CD4-positive, alpha-beta T cell treated with Interferon alpha-2 for 1 hour (primary cell): Measurements from ENCODE around the gene ERRFI1.

Source experiments
- DNase-seq, 2 donors: peaks; one replicate each; pipeline ENCODE4 v3.0.0-alpha.2; 2020 to 2022

The ERRFI1 gene

DNA sequence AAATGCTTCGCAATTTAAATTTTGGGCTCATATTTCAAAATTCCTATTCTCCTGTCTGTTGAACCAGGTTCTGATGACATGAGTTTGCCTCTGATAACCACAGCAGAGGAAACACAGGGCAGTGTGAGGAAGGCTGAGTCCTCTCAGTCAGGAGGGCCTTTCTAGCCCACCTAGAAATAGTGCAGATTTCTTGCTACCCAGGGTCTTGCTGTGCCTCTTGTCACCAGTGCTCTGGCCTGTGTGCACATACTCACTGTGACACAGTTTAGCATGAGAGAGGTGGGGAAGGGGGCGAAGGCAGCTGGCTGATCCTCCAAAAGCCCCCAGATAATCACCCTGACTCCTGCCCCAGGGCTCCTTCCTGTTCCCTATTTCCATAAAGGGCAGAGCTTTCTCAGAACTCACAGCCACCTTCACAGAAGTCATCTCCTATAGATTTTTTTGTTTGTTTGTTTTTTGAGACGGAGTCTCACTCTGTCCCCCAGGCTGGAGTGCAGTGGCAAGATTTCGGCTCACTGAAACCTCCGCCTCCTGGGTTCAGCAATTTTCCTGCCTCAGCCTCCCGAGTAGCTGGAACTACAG, 23.7 kb downstream of the ERRFI1 start:
- DNase-seq, result no peak

GRCh38 chr1:7995437-7995836, 30.7 kb downstream of the ERRFI1 start:
- DNase-seq, result no peak

GRCh38 chr1:7994827-7995226, 31.3 kb downstream of the ERRFI1 start:
- DNase-seq, result no peak

- no peak for DNase-seq
Measured at GRCh38 chr1:7993593-7994479, 32.3 kb downstream of the ERRFI1 start.

DNA sequence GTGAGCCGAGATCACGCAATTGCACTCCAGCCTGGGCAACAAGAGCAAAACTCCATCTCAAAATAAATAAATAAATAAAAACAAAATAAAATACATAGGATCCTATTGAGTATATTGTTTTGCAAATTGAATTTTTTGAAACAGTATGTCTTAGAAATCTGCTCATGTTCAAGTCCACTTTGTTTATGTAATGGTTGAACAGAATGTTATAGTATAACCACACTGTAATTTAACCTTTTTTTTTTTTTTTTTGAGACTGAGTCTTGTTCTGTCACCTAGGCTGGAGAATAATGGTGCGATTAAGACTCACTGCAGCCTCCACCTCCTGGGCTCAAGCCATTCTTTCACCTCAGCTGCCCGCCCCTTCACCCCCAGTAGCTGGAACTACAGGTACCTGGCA, 33.2 kb downstream of the ERRFI1 start:
- DNase-seq, result no peak

DNA sequence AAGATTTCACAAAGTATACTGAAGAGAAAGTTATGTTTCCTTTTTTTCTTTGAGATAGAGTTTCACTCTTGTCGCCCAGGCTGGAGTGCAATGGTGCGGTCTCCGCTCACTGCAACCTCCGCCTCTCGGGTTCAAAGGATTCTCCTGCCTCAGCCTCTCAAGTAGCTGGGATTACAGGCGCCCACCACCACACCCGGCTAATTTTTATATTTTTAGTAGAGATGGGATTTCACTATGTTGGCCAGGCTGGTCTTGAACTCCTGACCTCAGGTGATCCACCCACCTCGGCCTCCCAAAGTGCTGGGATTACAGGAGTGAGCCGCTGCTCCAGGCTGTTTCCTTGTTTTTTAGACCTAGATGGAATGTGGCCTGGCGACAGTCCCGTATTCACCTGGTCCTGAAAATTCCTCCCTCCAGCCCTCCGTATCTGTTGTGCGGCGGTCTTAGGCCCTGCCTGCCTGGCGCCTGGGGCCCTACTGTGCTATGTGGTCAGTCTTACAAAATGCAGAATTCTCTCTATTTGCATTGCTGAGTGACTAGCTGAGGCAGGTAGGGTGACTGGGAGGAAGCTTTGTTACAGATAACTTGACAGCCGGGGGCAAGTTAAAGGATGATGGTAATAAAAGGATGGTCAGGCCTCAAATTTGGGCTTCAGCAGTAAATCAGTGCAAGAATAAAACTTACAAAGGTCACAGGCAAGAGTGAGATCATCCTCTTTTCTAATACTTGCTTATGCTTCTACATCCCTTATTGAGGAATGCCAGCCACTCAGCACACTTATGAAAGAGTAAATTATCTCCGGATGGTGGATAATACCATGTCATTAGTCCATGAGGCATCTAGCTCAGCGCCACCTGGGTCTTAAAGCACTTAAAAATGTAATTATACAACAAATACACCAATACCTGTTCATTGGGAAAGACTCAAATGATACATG, 34.3 kb downstream of the ERRFI1 start:
- DNase-seq, result no peak

GRCh38 chr1:7989762-7990428, 36.2 kb downstream of the ERRFI1 start:
- DNase-seq, result no peak

DNA sequence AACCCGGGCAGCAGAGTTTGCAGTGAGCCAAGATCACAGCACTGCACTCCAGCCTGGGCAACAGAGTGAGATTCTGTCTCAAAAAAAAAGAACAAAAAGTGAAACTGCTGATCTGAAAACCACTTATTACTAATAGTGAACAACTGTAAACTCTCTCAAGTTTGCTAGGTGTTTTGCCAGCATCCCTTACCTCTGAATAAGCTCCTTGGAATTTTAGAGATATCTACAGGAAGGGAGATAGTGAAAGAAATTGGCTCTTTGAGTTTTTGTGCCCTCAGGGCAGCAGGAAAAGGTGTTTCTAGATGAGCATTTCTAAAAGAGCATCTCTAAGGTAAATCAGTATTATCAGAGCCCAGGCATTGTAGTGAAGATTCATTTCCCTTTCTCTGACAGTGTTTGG, 37.5 kb downstream of the ERRFI1 start:
- no peak for DNase-seq

DNA sequence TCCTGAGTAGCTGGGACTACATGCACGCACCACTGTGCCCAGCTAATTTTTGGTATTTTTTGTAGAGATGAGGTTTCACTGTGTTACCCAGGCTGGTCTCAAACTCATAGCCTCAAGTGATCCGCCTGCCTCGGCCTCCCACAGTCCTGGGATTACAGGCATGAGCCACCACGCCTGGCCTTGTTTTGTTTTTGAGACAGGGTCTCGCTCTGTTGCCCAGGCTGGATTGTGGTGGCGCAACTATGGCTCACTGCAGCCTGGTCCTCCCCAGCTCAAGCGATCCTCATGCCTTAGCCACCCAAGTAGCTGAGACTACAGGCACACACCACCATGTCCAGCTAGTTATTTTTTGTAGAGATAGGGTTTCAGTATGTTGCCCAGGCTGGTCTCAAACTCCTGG, 38.6 kb downstream of the ERRFI1 start:
- DNase-seq, result no peak

- no peak for DNase-seq
Measured at GRCh38 chr1:7985851-7986612, 40.1 kb downstream of the ERRFI1 start.

GRCh38 chr1:7984811-7985210, 41.3 kb downstream of the ERRFI1 start:
- DNase-seq, result no peak

DNA sequence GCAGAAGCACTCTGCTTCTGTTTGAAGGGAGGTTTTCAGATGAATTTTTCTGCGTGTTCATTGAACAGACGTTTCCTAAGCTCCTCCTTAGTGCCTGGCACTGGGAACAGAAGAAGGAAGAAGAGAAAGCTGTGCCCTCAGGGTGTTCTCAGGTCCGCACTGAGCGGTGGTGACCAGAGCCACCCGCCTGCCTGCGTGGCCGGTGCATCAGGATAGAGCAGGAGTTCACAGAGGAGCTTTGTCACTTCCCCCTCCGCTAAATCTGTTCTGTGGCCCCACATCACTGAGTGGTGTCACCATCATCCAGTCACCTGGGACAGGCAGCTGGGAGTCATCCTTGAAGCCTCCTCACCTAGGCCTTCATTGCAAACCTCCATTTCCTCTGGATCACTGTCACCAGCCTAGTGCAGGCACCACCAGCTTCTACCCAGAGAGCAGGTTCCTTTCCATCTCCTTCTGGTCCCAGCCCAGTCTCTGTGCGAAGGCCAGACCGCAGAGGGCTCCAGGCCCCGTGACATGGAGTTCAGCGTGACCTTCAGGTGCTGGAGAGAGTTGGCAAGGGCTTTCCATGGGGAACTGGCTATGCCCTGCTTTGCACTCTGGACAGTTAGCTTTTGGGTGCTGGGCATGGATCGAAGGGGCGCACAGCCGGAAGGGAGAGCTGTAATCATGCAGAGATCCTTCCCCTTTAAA, 42.9 kb downstream of the ERRFI1 start:
- no peak for DNase-seq

DNA sequence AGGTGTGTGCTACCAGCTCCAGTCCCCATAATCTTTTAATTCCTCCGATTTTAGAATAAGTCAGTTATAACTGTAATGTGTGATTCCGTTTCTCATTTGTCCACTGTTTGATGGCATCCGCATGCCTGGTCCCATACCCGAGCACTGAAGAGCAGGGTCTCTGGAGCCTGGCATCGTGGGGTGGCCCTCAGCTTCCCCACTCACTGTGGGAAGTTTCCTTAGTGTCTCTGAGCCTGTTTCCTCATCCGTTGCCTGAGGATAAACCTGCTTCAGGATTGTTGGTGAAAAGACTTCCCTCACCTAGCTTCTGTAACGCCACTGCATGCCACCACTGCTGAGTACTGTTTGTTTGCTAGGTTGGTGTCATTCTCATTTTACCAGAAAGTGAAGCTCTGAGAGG, 45.1 kb downstream of the ERRFI1 start:
- DNase-seq, result no peak

GRCh38 chr1:7975212-7975865, 50.8 kb downstream of the ERRFI1 start:
- peak; percentile 11 to 36 for DNase-seq

GRCh38 chr1:7973086-7973485, 53.0 kb downstream of the ERRFI1 start:
- DNase-seq, result no peak

- no peak for DNase-seq
Measured at GRCh38 chr1:7972285-7972684, 53.8 kb downstream of the ERRFI1 start.

GRCh38 chr1:7971024-7971423, 55.1 kb downstream of the ERRFI1 start:
- no peak for DNase-seq

- DNase-seq, result no peak
Measured at GRCh38 chr1:7970246-7970645, 55.9 kb downstream of the ERRFI1 start.

DNA sequence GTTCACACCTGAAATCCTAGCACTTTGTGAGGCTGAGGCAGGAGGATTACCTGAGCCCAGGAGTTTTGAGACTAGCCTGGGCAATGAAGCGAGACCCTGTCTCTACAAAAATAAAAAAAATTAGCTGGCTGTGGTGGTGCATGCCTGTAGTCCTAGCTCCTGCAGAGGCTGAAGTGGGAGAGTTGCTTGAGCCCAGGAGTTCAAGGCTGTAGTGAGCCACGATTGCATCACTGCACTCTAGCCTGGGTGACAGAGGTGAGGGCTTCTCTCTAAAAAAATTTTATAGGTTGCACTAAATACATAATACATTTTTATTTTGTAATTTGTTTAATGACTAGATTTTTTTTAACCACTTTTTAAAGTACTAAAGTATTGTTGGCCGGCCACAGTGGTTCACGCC, 58.5 kb downstream of the ERRFI1 start:
- DNase-seq, result no peak

DNA sequence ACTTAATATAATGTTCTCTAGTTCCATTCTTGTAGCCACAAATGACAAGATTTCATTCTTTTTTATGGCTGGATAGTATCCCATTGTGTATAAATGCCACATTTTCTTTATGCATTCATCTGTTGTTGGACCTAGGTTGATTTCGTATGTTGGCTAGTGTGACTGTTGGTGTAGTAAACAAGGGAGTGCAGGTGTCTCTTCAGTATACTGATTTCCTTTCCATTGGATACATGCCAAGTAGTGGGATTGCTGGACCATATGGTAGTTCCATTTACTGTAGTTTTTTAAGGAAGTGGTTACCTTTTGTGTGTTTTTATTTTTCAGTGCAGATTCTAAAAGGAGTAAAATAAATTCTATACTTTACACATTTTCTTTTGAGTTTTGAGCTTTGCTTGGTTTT, 58.9 kb downstream of the ERRFI1 start:
- DNase-seq, result no peak

- DNase-seq, result no peak
Measured at GRCh38 chr1:7964476-7964875, 61.6 kb downstream of the ERRFI1 start.
